HCT116 (cell line): Measurements from ENCODE around the gene LDHAL6B. TPM values are rescaled to one million over a fixed set of nuclear protein-coding genes. Genes with fewer than 3 reads are reported as not detected.

Experiments used
- ATAC-seq: fragments of 200-7000 bp; cut with Tn5 transposase; 2 replicates; pipeline ENCODE4 v1.9.1; 2020; ENCODE audit warnings: mild to moderate bottlenecking, moderate library complexity
- BruUV-seq: library from RNA; stranded (reverse); fragments of 400-500 nt; replicated peaks from 2 replicates; lab custom pipeline; 2021; lab: Mats Ljungman, UMichigan
- CTCF ChIA-PET: fragments of 300-600 bp; sonication (Branson Sonifier 250); formaldehyde crosslinking; loops from one replicate; lab custom pipeline; 2021; ENCODE audit warnings: antibody characterized with exemption; lab: Charles Lee
- POLR2A ChIA-PET: fragments of 300-600, 350-600 bp; sonication (Branson Sonifier 250); formaldehyde crosslinking; loops from one replicate; lab custom pipeline; 2021; ENCODE audit warnings: antibody characterized with exemption; lab: Charles Lee
- RAD21 ChIA-PET, 2 experiments: fragments of 300-600 bp; sonication (Branson Sonifier 250); formaldehyde crosslinking; loops; one replicate each; lab custom pipeline; 2023; ENCODE audit warnings: low total read pairs in 2 of 2; ENCODE audit not compliant: uncharacterized antibody in 2 of 2, unreplicated experiment in 2 of 2, low non-redundant PET in 1 of 2; lab: Charles Lee
- DNase-seq: peaks from one replicate; pipeline ENCODE4 v3.0.0-alpha.2; 2010; ENCODE audit warnings: low read depth, low spot score
- H2AFZ ChIP-seq: fragments of 200-600 bp; shearing (Covaris generic), sonication (generic); 2 replicates; pipeline ENCODE4 v1.6.1; 2017; ENCODE audit warnings: low read depth, mixed run types, mixed read lengths, antibody characterized with exemption, low read length; ENCODE audit not compliant: poor library complexity, severe bottlenecking
- H3K27ac ChIP-seq: 2 replicates; pipeline ENCODE4 v1.5.1; 2012; ENCODE audit warnings: low read depth, low read length
- H3K27me3 ChIP-seq: fragments of 200-600 bp; sonication (generic); 2 replicates; pipeline ENCODE4 v1.6.1; 2016; ENCODE audit warnings: mixed run types, low read length, mixed read lengths; ENCODE audit not compliant: insufficient read depth
- H3K36me3 ChIP-seq, 2 experiments: fragments of 200-500 bp in 1 of 2; fragments of 200-600 bp in 1 of 2; sonication (Bioruptor generic) in 1 of 2; sonication (generic) in 1 of 2; 2 replicates each; pipeline versions ENCODE4 v1.5.1 to v1.6.1; 2014 to 2016; ENCODE audit warnings: low read length in 2 of 2, inconsistent platforms in 1 of 2, mixed read lengths in 1 of 2, mixed run types in 1 of 2; ENCODE audit not compliant: insufficient read depth in 2 of 2, control insufficient read depth in 1 of 2
- H3K4me1 ChIP-seq, 2 experiments: fragments of 200-600 bp in 1 of 2; sonication (generic) in 1 of 2; 2 replicates each; pipeline versions ENCODE4 v1.5.1 to v1.6.1; 2012 to 2017; ENCODE audit warnings: low read length in 2 of 2, inconsistent platforms in 1 of 2, mild to moderate bottlenecking in 1 of 2, mixed read lengths in 1 of 2, mixed run types in 1 of 2, moderate library complexity in 1 of 2; ENCODE audit not compliant: insufficient read depth in 2 of 2, control insufficient read depth in 1 of 2
- H3K4me2 ChIP-seq: fragments of 200-600 bp; sonication (generic); 2 replicates; pipeline ENCODE4 v1.6.1; 2017; ENCODE audit warnings: mixed run types, low read length, mixed read lengths
- H3K4me3 ChIP-seq, 2 experiments: fragments of 200-600 bp in 1 of 2; sonication (generic) in 1 of 2; replicated peaks in 1 of 2; 2 replicates each; pipeline ENCODE4 v1.5.1; 2011 to 2016; ENCODE audit warnings: low read length in 2 of 2, control low read depth in 1 of 2, low read depth in 1 of 2, mild to moderate bottlenecking in 1 of 2, mixed read lengths in 1 of 2, mixed run types in 1 of 2
- H3K79me2 ChIP-seq: fragments of 200-600 bp; sonication (generic); 2 replicates; pipeline ENCODE4 v1.6.1; 2017; ENCODE audit warnings: mild to moderate bottlenecking, mixed run types, low read length, moderate library complexity, mixed read lengths; ENCODE audit not compliant: insufficient read depth
- H3K9ac ChIP-seq: fragments of 200-600 bp; sonication (generic); 2 replicates; pipeline ENCODE4 v1.6.1; 2016; ENCODE audit warnings: low read length, mixed read lengths
- H3K9me2 ChIP-seq: fragments of 200-600 bp; sonication (generic), shearing (Covaris generic); 2 replicates; pipeline ENCODE4 v1.6.1; 2017; ENCODE audit warnings: mixed run types, mild to moderate bottlenecking, moderate library complexity; ENCODE audit not compliant: insufficient read depth
- H3K9me3 ChIP-seq, 2 experiments: fragments of 200-500 bp in 1 of 2; fragments of 200-600 bp in 1 of 2; sonication (Bioruptor generic) in 1 of 2; sonication (generic) in 1 of 2; 2 replicates each; pipeline ENCODE4 v1.6.1; 2014 to 2017; ENCODE audit warnings: low read length in 2 of 2, mixed read lengths in 2 of 2, inconsistent platforms in 1 of 2, low read depth in 1 of 2, mild to moderate bottlenecking in 1 of 2, mixed run types in 1 of 2, moderate library complexity in 1 of 2; ENCODE audit not compliant: control insufficient read depth in 1 of 2, insufficient read depth in 1 of 2
- H4K20me1 ChIP-seq: fragments of 200-600 bp; sonication (generic), shearing (Covaris generic); 2 replicates; pipeline ENCODE4 v1.6.1; 2017; ENCODE audit warnings: mixed run types, mild to moderate bottlenecking, moderate library complexity; ENCODE audit not compliant: insufficient read depth
- EGR1 ChIP-seq: IDR thresholded peaks from 2 replicates; pipeline ENCODE4 v1.6.1; 2012; ENCODE audit warnings: low read depth
- ELF1 ChIP-seq: IDR thresholded peaks from 2 replicates; pipeline ENCODE4 v1.6.1; 2012; ENCODE audit warnings: low read depth, borderline replicate concordance
- EZH2phosphoT487 ChIP-seq: fragments of 200-600 bp; IDR thresholded peaks from 2 replicates; pipeline ENCODE4 v1.6.1; 2018; ENCODE audit warnings: antibody characterized with exemption, borderline replicate concordance
- FOSL1 ChIP-seq: IDR thresholded peaks from 2 replicates; pipeline ENCODE4 v1.6.1; 2012; ENCODE audit warnings: low read depth
- JUND ChIP-seq: IDR thresholded peaks from 2 replicates; pipeline ENCODE4 v1.6.1; 2012
- MAX ChIP-seq: IDR thresholded peaks from 2 replicates; pipeline ENCODE4 v1.6.1; 2012
- RAD21 ChIP-seq: IDR thresholded peaks from 2 replicates; pipeline ENCODE4 v1.6.1; 2012; ENCODE audit warnings: low read depth, mild to moderate bottlenecking
- SRF ChIP-seq: IDR thresholded peaks from 2 replicates; pipeline ENCODE4 v1.6.1; 2012; ENCODE audit warnings: low read depth
- ZNF274 ChIP-seq: fragments of 200-500 bp; sonication (Bioruptor generic); IDR thresholded peaks from 2 replicates; pipeline ENCODE4 v1.6.1; 2014; ENCODE audit warnings: mild to moderate bottlenecking, low read depth, low read length, inconsistent platforms
- intact Hi-C: fragments of 100-400 bp; cut with micrococcal nuclease; formaldehyde crosslinking; loops from 2 replicates; pipeline ENCODE4 v1.10.0; 2022
- total RNA-seq: library from RNA; stranded (reverse); gene quantifications from one replicate; pipeline ENCODE4 v1.2.1, GENCODE V29; 2021; ENCODE audit not compliant: unreplicated experiment
- TF ChIP-seq, protein P1 (sequence below): IDR thresholded peaks from 2 replicates; pipeline ENCODE4 v1.6.1; 2012; ENCODE audit warnings: low read depth
- TF ChIP-seq, protein P2 (sequence below): IDR thresholded peaks from 2 replicates; pipeline ENCODE4 v1.6.1; 2012

Gene LDHAL6B
- total RNA-seq, 1 experiment from 2014 or later, result not detected

DNA sequence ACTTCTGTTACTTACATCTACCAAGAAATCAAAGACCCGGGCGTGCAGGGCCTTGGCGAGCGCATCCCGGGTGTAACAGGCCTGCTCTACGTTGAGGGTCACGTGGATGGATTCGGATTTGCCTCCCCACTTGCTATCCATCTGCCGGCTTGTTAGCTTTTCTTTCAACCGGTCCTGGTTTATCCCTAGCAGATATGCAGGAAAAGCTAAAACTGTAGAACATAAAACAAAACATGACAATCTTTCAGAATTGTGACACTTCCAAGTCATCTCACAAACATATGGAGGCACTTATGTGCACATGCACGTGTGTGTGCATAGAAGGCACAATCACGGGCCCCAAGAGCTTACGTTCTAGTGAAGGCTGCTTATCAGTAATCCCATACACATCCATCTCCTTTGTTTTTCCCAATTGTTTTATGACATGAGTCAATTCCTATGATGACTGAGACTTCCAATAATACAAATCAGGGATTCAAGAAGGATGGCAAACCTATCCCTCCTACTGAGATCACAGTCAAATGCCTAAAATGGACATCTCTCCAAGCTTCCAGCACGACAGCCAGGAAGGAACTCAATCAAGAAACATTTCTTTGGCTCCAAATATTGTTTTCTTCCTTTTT is 11.3 kb downstream of the LDHAL6B start:
- Histone ChIP-seq H3K9me2 (no peaks in the 10 kb centered on the region), H3K9me3 (no peaks in the 10 kb centered on the region), H3K27ac (no peak overlapping the region), H3K4me1 (no peaks in the 10 kb centered on the region), H2AFZ (no peak overlapping the region), H3K9ac (no peak overlapping the region), H3K27me3 (no peaks in the 10 kb centered on the region), H3K4me2 (no peak overlapping the region), H4K20me1 (no peaks in the 10 kb centered on the region), H3K36me3 (peaks cover 7 to 27% of the 10 kb centered on the region in 2 experiments; a peak in 3 of 4 replicates), H3K4me3 (no peak overlapping the region), H3K79me2 (no peaks in the 10 kb centered on the region)
- no peak for TF ChIP-seq EGR1
- no peak for TF ChIP-seq RAD21
- no peak for TF ChIP-seq FOSL1
- no peak for TF ChIP-seq JUND
- TF ChIP-seq SRF, result no peak
- no peak for TF ChIP-seq MAX
- no peak for TF ChIP-seq ZNF274
- TF ChIP-seq, protein P1, sequence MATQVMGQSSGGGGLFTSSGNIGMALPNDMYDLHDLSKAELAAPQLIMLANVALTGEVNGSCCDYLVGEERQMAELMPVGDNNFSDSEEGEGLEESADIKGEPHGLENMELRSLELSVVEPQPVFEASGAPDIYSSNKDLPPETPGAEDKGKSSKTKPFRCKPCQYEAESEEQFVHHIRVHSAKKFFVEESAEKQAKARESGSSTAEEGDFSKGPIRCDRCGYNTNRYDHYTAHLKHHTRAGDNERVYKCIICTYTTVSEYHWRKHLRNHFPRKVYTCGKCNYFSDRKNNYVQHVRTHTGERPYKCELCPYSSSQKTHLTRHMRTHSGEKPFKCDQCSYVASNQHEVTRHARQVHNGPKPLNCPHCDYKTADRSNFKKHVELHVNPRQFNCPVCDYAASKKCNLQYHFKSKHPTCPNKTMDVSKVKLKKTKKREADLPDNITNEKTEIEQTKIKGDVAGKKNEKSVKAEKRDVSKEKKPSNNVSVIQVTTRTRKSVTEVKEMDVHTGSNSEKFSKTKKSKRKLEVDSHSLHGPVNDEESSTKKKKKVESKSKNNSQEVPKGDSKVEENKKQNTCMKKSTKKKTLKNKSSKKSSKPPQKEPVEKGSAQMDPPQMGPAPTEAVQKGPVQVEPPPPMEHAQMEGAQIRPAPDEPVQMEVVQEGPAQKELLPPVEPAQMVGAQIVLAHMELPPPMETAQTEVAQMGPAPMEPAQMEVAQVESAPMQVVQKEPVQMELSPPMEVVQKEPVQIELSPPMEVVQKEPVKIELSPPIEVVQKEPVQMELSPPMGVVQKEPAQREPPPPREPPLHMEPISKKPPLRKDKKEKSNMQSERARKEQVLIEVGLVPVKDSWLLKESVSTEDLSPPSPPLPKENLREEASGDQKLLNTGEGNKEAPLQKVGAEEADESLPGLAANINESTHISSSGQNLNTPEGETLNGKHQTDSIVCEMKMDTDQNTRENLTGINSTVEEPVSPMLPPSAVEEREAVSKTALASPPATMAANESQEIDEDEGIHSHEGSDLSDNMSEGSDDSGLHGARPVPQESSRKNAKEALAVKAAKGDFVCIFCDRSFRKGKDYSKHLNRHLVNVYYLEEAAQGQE, result no peak
- TF ChIP-seq, protein P2, sequence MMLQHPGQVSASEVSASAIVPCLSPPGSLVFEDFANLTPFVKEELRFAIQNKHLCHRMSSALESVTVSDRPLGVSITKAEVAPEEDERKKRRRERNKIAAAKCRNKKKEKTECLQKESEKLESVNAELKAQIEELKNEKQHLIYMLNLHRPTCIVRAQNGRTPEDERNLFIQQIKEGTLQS, result no peak
- no peak for TF ChIP-seq EZH2phosphoT487
- TF ChIP-seq ELF1, result no peak
- ATAC-seq (no peak), DNase-seq (no peak)
- POLR2A ChIA-PET, result no interaction called here
- CTCF ChIA-PET, result no interaction called here
- intact Hi-C loops, result no loop called here
- RAD21 ChIA-PET, result interaction anchor here in 1 of 2 experiments (0.5 kb wide), 1 partner anchor 21 kb away, joined by 3 read pairs; no protein-coding TSS in a partner anchor
- no TSS peak for BruUV-seq
